CD4-positive, CD25-positive, alpha-beta regulatory T cell (primary cell): ENCODE measurements around the gene CCNY. TPM values are rescaled to one million over a fixed set of nuclear protein-coding genes. Genes with fewer than 3 reads are reported as not detected.

Source experiments
- ATAC-seq, 2 donors: fragments of 150-1000 bp; cut with Tn5 transposase; one replicate each; pipeline ENCODE4 v1.10.0; 2021; ENCODE audit warnings: low read depth in 2 of 2, moderate number of reproducible peaks in 2 of 2, moderate library complexity in 1 of 2
- DNase-seq, 3 donors: peaks; one replicate each; pipeline versions ENCODE4 v3.0.0 to v3.0.0-alpha.2; 2012 to 2022; ENCODE audit warnings: mixed read lengths in 1 of 3
- H3K27ac ChIP-seq: one replicate; pipeline ENCODE4 v1.7.0; 2013; ENCODE audit warnings: mild to moderate bottlenecking, low read length; ENCODE audit not compliant: insufficient read depth, poor library complexity, severe bottlenecking
- H3K27me3 ChIP-seq: one replicate; pipeline ENCODE4 v1.7.0; 2013; ENCODE audit warnings: low read length; ENCODE audit not compliant: control insufficient read depth, insufficient read depth
- H3K36me3 ChIP-seq: one replicate; pipeline ENCODE4 v1.7.0; 2013; ENCODE audit warnings: mild to moderate bottlenecking, low read length, moderate library complexity; ENCODE audit not compliant: control insufficient read depth, insufficient read depth
- H3K4me1 ChIP-seq: 2 replicates; pipeline ENCODE4 v1.7.0; 2013; ENCODE audit warnings: mild to moderate bottlenecking, low read length; ENCODE audit not compliant: insufficient read depth, control insufficient read depth, poor library complexity, severe bottlenecking
- H3K4me3 ChIP-seq: one replicate; pipeline ENCODE4 v1.7.0; 2013; ENCODE audit warnings: low read depth, mild to moderate bottlenecking, low read length, moderate library complexity
- H3K9me3 ChIP-seq, 2 experiments: 1 replicate in 1 of 2; 2 replicates in 1 of 2; pipeline ENCODE4 v1.7.0; 2013; ENCODE audit warnings: low read length in 2 of 2, mild to moderate bottlenecking in 1 of 2, moderate library complexity in 1 of 2; ENCODE audit not compliant: control insufficient read depth in 2 of 2
- H3K27ac Mint-ChIP-seq, 3 donors: one replicate each; pipeline ENCODE4 v1.8.0; 2020 to 2022; ENCODE audit warnings: mild to moderate bottlenecking in 3 of 3, mixed read lengths in 3 of 3, moderate library complexity in 2 of 3
- H3K27me3 Mint-ChIP-seq: one replicate; pipeline ENCODE4 v1.8.0; 2022; ENCODE audit warnings: mild to moderate bottlenecking, mixed read lengths
- H3K36me3 Mint-ChIP-seq: one replicate; pipeline ENCODE4 v1.8.0; 2020; ENCODE audit warnings: mixed read lengths
- H3K4me1 Mint-ChIP-seq, 4 donors: one replicate each; pipeline ENCODE4 v1.8.0; 2020 to 2022; ENCODE audit warnings: mixed read lengths in 4 of 4, mild to moderate bottlenecking in 1 of 4
- H3K4me3 Mint-ChIP-seq, 4 donors: one replicate each; pipeline ENCODE4 v1.8.0; 2020 to 2022; ENCODE audit warnings: mild to moderate bottlenecking in 4 of 4, mixed read lengths in 4 of 4, moderate library complexity in 3 of 4
- H3K9me3 Mint-ChIP-seq, 7 donors: one replicate each; pipeline ENCODE4 v1.8.0; 2020 to 2022; ENCODE audit warnings: mixed read lengths in 7 of 7, mild to moderate bottlenecking in 3 of 7, moderate library complexity in 2 of 7
- polyA plus RNA-seq, 4 donors: library from polyadenylated mRNA; unstranded; fragments of 300-500 nt; fragmentation: Illumina TruSeq; gene quantifications; one replicate each; pipeline ENCODE4 v1.2.3, GENCODE V29; 2021
- total RNA-seq: library from RNA; stranded (reverse); gene quantifications from one replicate; pipeline ENCODE4 v1.2.3, GENCODE V29; 2022

CCNY gene
- total and polyA plus RNA-seq, 5 donors from 2014 or later = 6.4 to 58.3 (median 13.1) TPM

GRCh38 chr10:35427543-35427942 lies 91.2 kb downstream of the CCNY start:
- no peaks in the 10 kb centered on the region for H3K27me3 ChIP-seq
- H3K4me3 Mint-ChIP-seq = no peak overlapping the region
- no peaks in the 10 kb centered on the region for H3K9me3 Mint-ChIP-seq
- no peaks in the 10 kb centered on the region for H3K27me3 Mint-ChIP-seq
- no peak overlapping the region for H3K4me3 ChIP-seq
- DNase-seq = no peak
- H3K9me3 ChIP-seq = no peaks in the 10 kb centered on the region
- peaks cover 3% of the 10 kb centered on the region for H3K36me3 ChIP-seq
- no peak overlapping the region for H3K27ac Mint-ChIP-seq
- no peak for ATAC-seq
- H3K4me1 ChIP-seq = no peaks in the 10 kb centered on the region
- no peak overlapping the region for H3K27ac ChIP-seq
- H3K36me3 Mint-ChIP-seq = peaks cover 8% of the 10 kb centered on the region
- peaks cover 16 to 69% (median 43%) of the 10 kb centered on the region in 4 donors for H3K4me1 Mint-ChIP-seq

GRCh38 chr10:35428521-35428920 lies 92.2 kb downstream of the CCNY start:
- Histone ChIP-seq H3K27me3 (no peaks in the 10 kb centered on the region), H3K4me1 (no peaks in the 10 kb centered on the region), H3K36me3 (peaks cover 3% of the 10 kb centered on the region), H3K4me3 (no peak overlapping the region), H3K9me3 (no peaks in the 10 kb centered on the region), H3K27ac (no peak overlapping the region)
- Mint-ChIP-seq H3K4me3 (no peak overlapping the region), H3K27ac (peak overlapping the region in 1 of 3 donors; percentile 7), H3K27me3 (no peaks in the 10 kb centered on the region), H3K4me1 (peaks cover 16 to 72% (median 45%) of the 10 kb centered on the region in 4 donors), H3K36me3 (peaks cover 8% of the 10 kb centered on the region), H3K9me3 (no peaks in the 10 kb centered on the region)
- ATAC-seq (no peak), DNase-seq (no peak)

GRCh38 chr10:35432781-35433338 lies 96.6 kb downstream of the CCNY start:
- no peak overlapping the region for H3K4me3 ChIP-seq
- no peaks in the 10 kb centered on the region for H3K27me3 ChIP-seq
- Mint-ChIP-seq H3K4me1 (peaks cover 16 to 53% (median 39%) of the 10 kb centered on the region in 4 donors), H3K27me3 (no peaks in the 10 kb centered on the region), H3K36me3 (peaks cover 22% of the 10 kb centered on the region), H3K27ac (no peak overlapping the region), H3K9me3 (peaks cover 0 to 16% (median 4%) of the 10 kb centered on the region in 7 donors), H3K4me3 (no peak overlapping the region)
- no peaks in the 10 kb centered on the region for H3K36me3 ChIP-seq
- no peak for DNase-seq
- H3K4me1 ChIP-seq = no peaks in the 10 kb centered on the region
- ATAC-seq = no peak
- peaks cover 0 to 3% of the 10 kb centered on the region in 2 experiments for H3K9me3 ChIP-seq
- no peak overlapping the region for H3K27ac ChIP-seq

GRCh38 chr10:35433851-35434426 lies 97.6 kb downstream of the CCNY start:
- Histone ChIP-seq H3K4me3 (no peak overlapping the region), H3K27ac (no peak overlapping the region), H3K9me3 (peaks cover 4 to 10% of the 10 kb centered on the region in 2 experiments), H3K4me1 (no peaks in the 10 kb centered on the region), H3K27me3 (no peaks in the 10 kb centered on the region), H3K36me3 (no peaks in the 10 kb centered on the region)
- H3K36me3 Mint-ChIP-seq = peaks cover 27% of the 10 kb centered on the region
- H3K4me3 Mint-ChIP-seq = no peak overlapping the region
- H3K27ac Mint-ChIP-seq = peak overlapping the region in 2 of 3 donors; percentile 9 to 55
- DNase-seq (no peak), ATAC-seq (no peak)
- no peaks in the 10 kb centered on the region for H3K27me3 Mint-ChIP-seq
- peaks cover 0 to 23% (median 6%) of the 10 kb centered on the region in 7 donors for H3K9me3 Mint-ChIP-seq
- peaks cover 18 to 43% (median 30%) of the 10 kb centered on the region in 4 donors for H3K4me1 Mint-ChIP-seq

- Mint-ChIP-seq H3K27me3 (no peaks in the 10 kb centered on the region), H3K4me1 (peaks cover 24 to 42% (median 30%) of the 10 kb centered on the region in 4 donors), H3K9me3 (peaks cover 0 to 29% (median 12%) of the 10 kb centered on the region in 7 donors), H3K27ac (no peak overlapping the region), H3K4me3 (no peak overlapping the region), H3K36me3 (peaks cover 33% of the 10 kb centered on the region)
- no peak overlapping the region for H3K27ac ChIP-seq
- no peaks in the 10 kb centered on the region for H3K36me3 ChIP-seq
- DNase-seq = no peak
- ATAC-seq = no peak
- no peaks in the 10 kb centered on the region for H3K27me3 ChIP-seq
- H3K9me3 ChIP-seq = peaks cover 9 to 15% of the 10 kb centered on the region in 2 experiments
- no peak overlapping the region for H3K4me3 ChIP-seq
- no peaks in the 10 kb centered on the region for H3K4me1 ChIP-seq
These were observed 98.2 kb downstream of the CCNY start for GRCh38 chr10:35434533-35434932.

- Histone ChIP-seq H3K27ac (no peak overlapping the region), H3K4me3 (no peak overlapping the region), H3K4me1 (no peaks in the 10 kb centered on the region), H3K9me3 (peaks cover 13 to 27% of the 10 kb centered on the region in 2 experiments), H3K27me3 (no peaks in the 10 kb centered on the region), H3K36me3 (no peaks in the 10 kb centered on the region)
- no peak for ATAC-seq
- H3K9me3 Mint-ChIP-seq = peaks cover 0 to 40% (median 13%) of the 10 kb centered on the region in 7 donors
- H3K4me1 Mint-ChIP-seq = peaks cover 25 to 43% (median 29%) of the 10 kb centered on the region in 4 donors
- peaks cover 34% of the 10 kb centered on the region for H3K36me3 Mint-ChIP-seq
- H3K27me3 Mint-ChIP-seq = no peaks in the 10 kb centered on the region
- no peak for DNase-seq
- H3K4me3 Mint-ChIP-seq = no peak overlapping the region
- peak overlapping the region in 2 of 3 donors; percentile 58 to 75 for H3K27ac Mint-ChIP-seq
These were observed 99.5 kb downstream of the CCNY start for GRCh38 chr10:35435824-35436223.

- no peak overlapping the region for H3K4me3 Mint-ChIP-seq
- peaks cover 21 to 43% of the 10 kb centered on the region in 2 experiments for H3K9me3 ChIP-seq
- H3K9me3 Mint-ChIP-seq = peaks cover 2 to 58% (median 19%) of the 10 kb centered on the region in 7 donors
- DNase-seq (no peak), ATAC-seq (no peak)
- no peaks in the 10 kb centered on the region for H3K27me3 ChIP-seq
- H3K4me1 Mint-ChIP-seq = peaks cover 15 to 31% (median 21%) of the 10 kb centered on the region in 4 donors
- no peaks in the 10 kb centered on the region for H3K27me3 Mint-ChIP-seq
- H3K36me3 Mint-ChIP-seq = peaks cover 36% of the 10 kb centered on the region
- no peak overlapping the region for H3K4me3 ChIP-seq
- no peak overlapping the region for H3K27ac Mint-ChIP-seq
- H3K4me1 ChIP-seq = no peaks in the 10 kb centered on the region
- H3K27ac ChIP-seq = no peak overlapping the region
- no peaks in the 10 kb centered on the region for H3K36me3 ChIP-seq
These were observed 101.5 kb downstream of the CCNY start for GRCh38 chr10:35437829-35438228.
